K562 (cell line): ENCODE data around the gene ZNF598. TPM values are rescaled to one million over a fixed set of nuclear protein-coding genes. Genes with fewer than 3 reads are reported as not detected.
A peak's percentile ranks its signal among the peaks of the same experiment; 100 is the strongest.

ENCODE experiments used
- CBFA2T2 ChIP-seq: fragments of 450-650 bp; conservative IDR thresholded peaks from 2 replicates; pipeline ENCODE4 v1.6.1; 2017; ENCODE audit warnings: mild to moderate bottlenecking
- ELF1 ChIP-seq: fragments of 200-800 bp; sonication (Bioruptor generic); IDR thresholded peaks from 2 replicates; pipeline ENCODE4 v1.6.1; 2016; ENCODE audit warnings: missing genetic modification characterization, missing compliant biosample characterization
- ETS2 ChIP-seq: IDR thresholded peaks from 2 replicates; pipeline ENCODE4 v1.6.1; 2016; ENCODE audit warnings: borderline replicate concordance, missing genetic modification characterization, mild to moderate bottlenecking, moderate library complexity, missing compliant biosample characterization; ENCODE audit not compliant: poor library complexity, severe bottlenecking
- FOXP1 ChIP-seq: sonication (generic); formaldehyde crosslinking; IDR thresholded peaks from 2 replicates; pipeline ENCODE4 v1.8.0; 2022; ENCODE audit warnings: mild to moderate bottlenecking, missing genetic modification reagents
- RNF2 ChIP-seq: sonication (generic); IDR thresholded peaks from 2 replicates; pipeline ENCODE4 v1.6.1; 2016
- SP1 ChIP-seq: sonication (generic); formaldehyde crosslinking; IDR thresholded peaks from 2 replicates; pipeline ENCODE4 v1.8.1; 2022; ENCODE audit warnings: mild to moderate bottlenecking, missing genetic modification reagents
- ZKSCAN8 ChIP-seq: fragments of 200-800 bp; sonication (Bioruptor generic); IDR thresholded peaks from 2 replicates; pipeline ENCODE4 v1.6.1; 2016; ENCODE audit warnings: missing genetic modification characterization, missing compliant biosample characterization
- ZNF146 ChIP-seq: IDR thresholded peaks from one replicate; pipeline ENCODE4 v1.6.1; 2018; ENCODE audit warnings: missing compliant biosample characterization; ENCODE audit not compliant: unreplicated experiment
- ZNF23 ChIP-seq: fragments of 250-450 bp; sonication (Bioruptor Pico); IDR thresholded peaks from 2 replicates; pipeline ENCODE4 v1.4.0; 2020; ENCODE audit warnings: mild to moderate bottlenecking
- ZNF699 ChIP-seq: fragments of 250-450 bp; sonication (Bioruptor Pico); IDR thresholded peaks from 2 replicates; pipeline ENCODE4 v1.8.0; 2021; ENCODE audit warnings: mild to moderate bottlenecking, moderate library complexity; ENCODE audit not compliant: insufficient replicate concordance
- polyA plus RNA-seq, 8 experiments: library from polyadenylated mRNA; depleted of rRNA in 4 of 8; stranded (reverse) in 5 of 8; unstranded in 3 of 8; fragments of >200 nt; fragmentation: Nextera tagmentation in 2 of 8; fragmentation: Illumina TruSeq in 1 of 8; extraction: Ambion mirVana in 2 of 8; extraction: Trizol in 1 of 8; gene quantifications; 2 replicates each; pipeline versions ENCODE4 v1.2.1 to v1.2.3, GENCODE V29; 2011 to 2014; ENCODE audit warnings: inconsistent platforms in 1 of 8, missing spikeins in 1 of 8
- total RNA-seq, 7 experiments: library from RNA; depleted of rRNA in 6 of 7; stranded (reverse); fragments of >200 nt in 6 of 7; fragmentation: Illumina TruSeq in 2 of 7; extraction: Trizol in 2 of 7; gene quantifications; 2 replicates each; pipeline versions ENCODE4 v1.2.1 to v1.2.3, GENCODE V29; 2011 to 2021; ENCODE audit warnings: low replicate concordance in 1 of 7
- TF ChIP-seq, protein P1 (sequence below): fragments of 450-650 bp; formaldehyde crosslinking; IDR thresholded peaks from 2 replicates; pipeline ENCODE4 v1.4.0; 2020; ENCODE audit warnings: mild to moderate bottlenecking
- TF ChIP-seq, protein P2 (sequence below): sonication (generic); formaldehyde crosslinking; IDR thresholded peaks from 2 replicates; pipeline ENCODE4 v1.8.0; 2022; ENCODE audit warnings: missing genetic modification reagents, mild to moderate bottlenecking, moderate library complexity, borderline replicate concordance
- TF ChIP-seq, protein P3 (sequence below): sonication (generic); formaldehyde crosslinking; IDR thresholded peaks from 2 replicates; pipeline ENCODE4 v1.8.0; 2022; ENCODE audit warnings: mild to moderate bottlenecking, missing genetic modification reagents
- TF ChIP-seq, protein P4 (sequence below): fragments of 250-450 bp; sonication (Bioruptor Pico); IDR thresholded peaks from 2 replicates; pipeline ENCODE4 v1.5.0; 2021
- TF ChIP-seq, protein P5 (sequence below): fragments of 250-450 bp; sonication (Bioruptor Pico); IDR thresholded peaks from 2 replicates; pipeline ENCODE4 v1.6.1; 2021; ENCODE audit warnings: mild to moderate bottlenecking
- TF ChIP-seq, protein P6 (sequence below): IDR thresholded peaks from 2 replicates; pipeline ENCODE4 v1.6.1; 2012; ENCODE audit warnings: low read depth, low read length, improper control_type of control experiment, borderline replicate concordance
- TF ChIP-seq, protein P7 (sequence below): fragments of 450-650 bp; IDR thresholded peaks from 2 replicates; pipeline ENCODE4 v1.6.1; 2017; ENCODE audit warnings: mild to moderate bottlenecking, moderate library complexity
- TF ChIP-seq, protein P8 (sequence below): sonication (generic); formaldehyde crosslinking; IDR thresholded peaks from 2 replicates; pipeline ENCODE4 v1.5.0; 2020; ENCODE audit warnings: missing genetic modification reagents

The ZNF598 gene
- total and polyA plus RNA-seq, 9 of the 15 experiments (the other 6 are each of a cell fraction or from before 2014, with no cell fraction given): 0.11 to 115 (median 29.6) TPM

DNA sequence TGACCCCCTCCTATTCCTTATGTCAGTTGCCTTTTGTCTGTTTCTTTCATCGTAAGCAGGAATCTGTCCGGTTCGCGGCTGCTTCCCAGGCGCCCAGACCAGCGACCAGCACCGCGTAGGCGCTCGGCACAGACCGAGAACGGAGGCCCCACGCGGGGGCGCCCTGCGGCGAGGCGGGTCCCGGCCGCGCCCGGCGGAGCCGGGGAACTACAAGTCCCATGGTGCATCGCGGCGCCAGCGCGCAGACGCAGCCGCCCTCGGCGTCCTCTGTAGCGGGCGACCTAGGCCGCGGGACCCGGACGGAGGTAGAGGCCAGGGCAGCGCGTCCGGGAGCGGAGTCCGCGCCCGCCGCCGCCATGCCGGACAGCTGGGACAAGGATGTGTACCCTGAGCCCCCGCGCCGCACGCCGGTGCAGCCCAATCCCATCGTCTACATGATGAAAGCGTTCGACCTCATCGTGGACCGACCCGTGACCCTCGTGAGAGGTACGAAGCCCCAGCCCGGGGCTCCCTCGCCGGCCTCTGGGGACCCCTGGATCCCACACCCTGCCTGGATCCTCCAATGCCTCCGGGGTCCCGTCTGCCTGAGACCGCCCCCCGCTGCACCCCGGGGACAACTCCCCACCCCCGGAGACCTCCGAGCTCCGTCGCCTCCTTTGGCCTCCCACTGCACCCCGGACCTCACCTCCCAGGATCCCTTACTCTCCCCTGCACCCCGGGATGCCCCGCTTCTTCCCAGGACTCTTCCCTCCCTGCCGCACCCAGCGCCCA, 50.2 kb downstream of the ZNF598 start, which contains the start of gene NDUFB10 (continued):
- TF ChIP-seq ZKSCAN8 (CRISPR knock-in tag) (no peak), CBFA2T2 (no peak), ELF1 (tag) (no peak), FOXP1 (CRISPR knock-in tag) (peak; percentile 90; the same call in 1 of the 2 replicates), SP1 (CRISPR knock-in tag) (peak; percentile 68), ETS2 (tag) (no peak), ZNF699 (CRISPR knock-in tag) (no peak), RNF2 (no peak), ZNF146 (CRISPR knock-in tag) (no peak), ZNF23 (CRISPR knock-in tag) (no peak)
- TF ChIP-seq, protein P1, sequence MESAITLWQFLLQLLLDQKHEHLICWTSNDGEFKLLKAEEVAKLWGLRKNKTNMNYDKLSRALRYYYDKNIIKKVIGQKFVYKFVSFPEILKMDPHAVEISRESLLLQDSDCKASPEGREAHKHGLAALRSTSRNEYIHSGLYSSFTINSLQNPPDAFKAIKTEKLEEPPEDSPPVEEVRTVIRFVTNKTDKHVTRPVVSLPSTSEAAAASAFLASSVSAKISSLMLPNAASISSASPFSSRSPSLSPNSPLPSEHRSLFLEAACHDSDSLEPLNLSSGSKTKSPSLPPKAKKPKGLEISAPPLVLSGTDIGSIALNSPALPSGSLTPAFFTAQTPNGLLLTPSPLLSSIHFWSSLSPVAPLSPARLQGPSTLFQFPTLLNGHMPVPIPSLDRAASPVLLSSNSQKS (CRISPR knock-in tag): no peak
- TF ChIP-seq, protein P2, sequence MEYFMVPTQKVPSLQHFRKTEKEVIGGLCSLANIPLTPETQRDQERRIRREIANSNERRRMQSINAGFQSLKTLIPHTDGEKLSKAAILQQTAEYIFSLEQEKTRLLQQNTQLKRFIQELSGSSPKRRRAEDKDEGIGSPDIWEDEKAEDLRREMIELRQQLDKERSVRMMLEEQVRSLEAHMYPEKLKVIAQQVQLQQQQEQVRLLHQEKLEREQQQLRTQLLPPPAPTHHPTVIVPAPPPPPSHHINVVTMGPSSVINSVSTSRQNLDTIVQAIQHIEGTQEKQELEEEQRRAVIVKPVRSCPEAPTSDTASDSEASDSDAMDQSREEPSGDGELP (CRISPR knock-in tag): peak; percentile 92
- TF ChIP-seq, protein P3, sequence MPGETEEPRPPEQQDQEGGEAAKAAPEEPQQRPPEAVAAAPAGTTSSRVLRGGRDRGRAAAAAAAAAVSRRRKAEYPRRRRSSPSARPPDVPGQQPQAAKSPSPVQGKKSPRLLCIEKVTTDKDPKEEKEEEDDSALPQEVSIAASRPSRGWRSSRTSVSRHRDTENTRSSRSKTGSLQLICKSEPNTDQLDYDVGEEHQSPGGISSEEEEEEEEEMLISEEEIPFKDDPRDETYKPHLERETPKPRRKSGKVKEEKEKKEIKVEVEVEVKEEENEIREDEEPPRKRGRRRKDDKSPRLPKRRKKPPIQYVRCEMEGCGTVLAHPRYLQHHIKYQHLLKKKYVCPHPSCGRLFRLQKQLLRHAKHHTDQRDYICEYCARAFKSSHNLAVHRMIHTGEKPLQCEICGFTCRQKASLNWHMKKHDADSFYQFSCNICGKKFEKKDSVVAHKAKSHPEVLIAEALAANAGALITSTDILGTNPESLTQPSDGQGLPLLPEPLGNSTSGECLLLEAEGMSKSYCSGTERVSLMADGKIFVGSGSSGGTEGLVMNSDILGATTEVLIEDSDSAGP: no peak; the same call in 1 of the 2 replicates
- TF ChIP-seq, protein P4, sequence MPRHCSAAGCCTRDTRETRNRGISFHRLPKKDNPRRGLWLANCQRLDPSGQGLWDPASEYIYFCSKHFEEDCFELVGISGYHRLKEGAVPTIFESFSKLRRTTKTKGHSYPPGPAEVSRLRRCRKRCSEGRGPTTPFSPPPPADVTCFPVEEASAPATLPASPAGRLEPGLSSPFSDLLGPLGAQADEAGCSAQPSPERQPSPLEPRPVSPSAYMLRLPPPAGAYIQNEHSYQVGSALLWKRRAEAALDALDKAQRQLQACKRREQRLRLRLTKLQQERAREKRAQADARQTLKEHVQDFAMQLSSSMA (CRISPR knock-in tag): no peak
- TF ChIP-seq, protein P5, sequence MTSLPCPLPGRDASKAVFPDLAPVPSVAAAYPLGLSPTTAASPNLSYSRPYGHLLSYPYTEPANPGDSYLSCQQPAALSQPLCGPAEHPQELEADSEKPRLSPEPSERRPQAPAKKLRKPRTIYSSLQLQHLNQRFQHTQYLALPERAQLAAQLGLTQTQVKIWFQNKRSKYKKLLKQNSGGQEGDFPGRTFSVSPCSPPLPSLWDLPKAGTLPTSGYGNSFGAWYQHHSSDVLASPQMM (CRISPR knock-in tag): no peak
- TF ChIP-seq, protein P6, sequence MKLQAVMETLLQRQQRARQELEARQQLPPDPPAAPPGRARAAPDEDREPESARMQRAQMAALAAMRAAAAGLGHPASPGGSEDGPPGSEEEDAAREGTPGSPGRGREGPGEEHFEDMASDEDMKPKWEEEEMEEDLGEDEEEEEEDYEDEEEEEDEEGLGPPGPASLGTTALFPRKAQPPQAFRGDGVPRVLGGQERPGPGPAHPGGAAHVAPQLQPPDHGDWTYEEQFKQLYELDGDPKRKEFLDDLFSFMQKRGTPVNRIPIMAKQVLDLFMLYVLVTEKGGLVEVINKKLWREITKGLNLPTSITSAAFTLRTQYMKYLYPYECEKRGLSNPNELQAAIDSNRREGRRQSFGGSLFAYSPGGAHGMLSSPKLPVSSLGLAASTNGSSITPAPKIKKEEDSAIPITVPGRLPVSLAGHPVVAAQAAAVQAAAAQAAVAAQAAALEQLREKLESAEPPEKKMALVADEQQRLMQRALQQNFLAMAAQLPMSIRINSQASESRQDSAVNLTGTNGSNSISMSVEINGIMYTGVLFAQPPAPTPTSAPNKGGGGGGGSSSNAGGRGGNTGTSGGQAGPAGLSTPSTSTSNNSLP: no peak
- TF ChIP-seq, protein P7, sequence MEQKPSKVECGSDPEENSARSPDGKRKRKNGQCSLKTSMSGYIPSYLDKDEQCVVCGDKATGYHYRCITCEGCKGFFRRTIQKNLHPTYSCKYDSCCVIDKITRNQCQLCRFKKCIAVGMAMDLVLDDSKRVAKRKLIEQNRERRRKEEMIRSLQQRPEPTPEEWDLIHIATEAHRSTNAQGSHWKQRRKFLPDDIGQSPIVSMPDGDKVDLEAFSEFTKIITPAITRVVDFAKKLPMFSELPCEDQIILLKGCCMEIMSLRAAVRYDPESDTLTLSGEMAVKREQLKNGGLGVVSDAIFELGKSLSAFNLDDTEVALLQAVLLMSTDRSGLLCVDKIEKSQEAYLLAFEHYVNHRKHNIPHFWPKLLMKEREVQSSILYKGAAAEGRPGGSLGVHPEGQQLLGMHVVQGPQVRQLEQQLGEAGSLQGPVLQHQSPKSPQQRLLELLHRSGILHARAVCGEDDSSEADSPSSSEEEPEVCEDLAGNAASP: no peak
- TF ChIP-seq, protein P8, sequence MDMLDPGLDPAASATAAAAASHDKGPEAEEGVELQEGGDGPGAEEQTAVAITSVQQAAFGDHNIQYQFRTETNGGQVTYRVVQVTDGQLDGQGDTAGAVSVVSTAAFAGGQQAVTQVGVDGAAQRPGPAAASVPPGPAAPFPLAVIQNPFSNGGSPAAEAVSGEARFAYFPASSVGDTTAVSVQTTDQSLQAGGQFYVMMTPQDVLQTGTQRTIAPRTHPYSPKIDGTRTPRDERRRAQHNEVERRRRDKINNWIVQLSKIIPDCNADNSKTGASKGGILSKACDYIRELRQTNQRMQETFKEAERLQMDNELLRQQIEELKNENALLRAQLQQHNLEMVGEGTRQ (CRISPR knock-in tag): no peak
